Measurements from ENCODE around the gene BZW1. TPM values are rescaled to one million over a fixed set of nuclear protein-coding genes. Genes with fewer than 3 reads are reported as not detected.
"Not testable (repeated sequence)": the region's sequence is repeated elsewhere in the genome, so short reads cannot be mapped to it uniquely, and the experiment has no call there.

The BZW1 gene
- total RNA-seq, 4 donors from 2014 or later = 248 to 368 (median 315) TPM

- ATAC-seq (ENCODE audit: low FRiP score) (no peak), DNase-seq (ENCODE audit: low spot score) (no peak)
- TF ChIP-seq CTCF (IDR thresholded peaks at IDR 0.05) = no peak
Measured at GRCh38 chr2:200814276-200814815, 2.6 kb downstream of the BZW1 start.

GRCh38 chr2:200814917-200815316 is 3.2 kb downstream of the BZW1 start:
- DNase-seq (ENCODE audit: low spot score) (no peak), ATAC-seq (ENCODE audit: low FRiP score) (no peak)
- no peak for TF ChIP-seq CTCF (IDR thresholded peaks at IDR 0.05)

GRCh38 chr2:200818732-200819131 is 7.0 kb downstream of the BZW1 start:
- not testable (repeated sequence) for DNase-seq (ENCODE audit: low spot score); ATAC-seq (ENCODE audit: low FRiP score)

- DNase-seq (ENCODE audit: low spot score) (no peak), ATAC-seq (ENCODE audit: low FRiP score) (no peak)
- TF ChIP-seq CTCF (IDR thresholded peaks at IDR 0.05) = no peak
Measured at GRCh38 chr2:200820573-200821234, 9.0 kb downstream of the BZW1 start.

GRCh38 chr2:200821686-200822245 is 10.1 kb downstream of the BZW1 start:
- no peak for TF ChIP-seq CTCF (IDR thresholded peaks at IDR 0.05)
- ATAC-seq (ENCODE audit: low FRiP score) = no peak
- no peak for DNase-seq (ENCODE audit: low spot score)

GRCh38 chr2:200828104-200828503 is 16.4 kb downstream of the BZW1 start:
- no peak for DNase-seq (ENCODE audit: low spot score)
- no peak for TF ChIP-seq CTCF (IDR thresholded peaks at IDR 0.05)
- ATAC-seq (ENCODE audit: low FRiP score) = no peak

GRCh38 chr2:200828572-200829257 is 17.0 kb downstream of the BZW1 start:
- no peak for TF ChIP-seq CTCF (IDR thresholded peaks at IDR 0.05)
- no peak for DNase-seq (ENCODE audit: low spot score)
- ATAC-seq (ENCODE audit: low FRiP score) = no peak
